Stomach smooth muscle (tissue), 2 donors: ENCODE data around the gene PCDHB7.
"Not testable (repeated sequence)": the region's sequence is repeated elsewhere in the genome, so short reads cannot be mapped to it uniquely, and the experiment has no call there.

Experiments used
- H3K27ac ChIP-seq: one replicate; pipeline ENCODE4 v1.7.0; 2013; ENCODE audit warnings: mild to moderate bottlenecking, low read length, inconsistent platforms
- H3K27me3 ChIP-seq, 2 donors: one replicate each; pipeline ENCODE4 v1.7.0; 2013; ENCODE audit warnings: low read length in 2 of 2; ENCODE audit not compliant: insufficient read depth in 2 of 2, control insufficient read depth in 1 of 2
- H3K36me3 ChIP-seq, 2 donors: one replicate each; pipeline ENCODE4 v1.7.0; 2013; ENCODE audit warnings: low read length in 2 of 2; ENCODE audit not compliant: control insufficient read depth in 2 of 2, insufficient read depth in 2 of 2
- H3K4me1 ChIP-seq: one replicate; pipeline ENCODE4 v1.7.0; 2013; ENCODE audit warnings: low read length; ENCODE audit not compliant: control insufficient read depth, insufficient read depth
- H3K4me3 ChIP-seq, 2 donors: one replicate each; pipeline ENCODE4 v1.7.0; 2013; ENCODE audit warnings: low read length in 2 of 2
- H3K9ac ChIP-seq, 2 donors: one replicate each; pipeline ENCODE4 v1.7.0; 2013; ENCODE audit warnings: low read length in 2 of 2, mild to moderate bottlenecking in 1 of 2
- H3K9me3 ChIP-seq, 2 donors: one replicate each; pipeline ENCODE4 v1.7.0; 2013; ENCODE audit warnings: low read length in 2 of 2; ENCODE audit not compliant: control insufficient read depth in 2 of 2
- donor health status: healthy.
- donor health status: Pancreatic carcinoma.

Gene PCDHB7

GRCh38 chr5:141201126-141201525, 28.7 kb downstream of the PCDHB7 start:
- H3K27me3 ChIP-seq, H3K9ac ChIP-seq, H3K4me3 ChIP-seq, H3K36me3 ChIP-seq, H3K4me1 ChIP-seq, H3K27ac ChIP-seq: not testable (repeated sequence)
- peaks cover 14 to 41% of the 10 kb centered on the region in 2 donors for H3K9me3 ChIP-seq

DNA sequence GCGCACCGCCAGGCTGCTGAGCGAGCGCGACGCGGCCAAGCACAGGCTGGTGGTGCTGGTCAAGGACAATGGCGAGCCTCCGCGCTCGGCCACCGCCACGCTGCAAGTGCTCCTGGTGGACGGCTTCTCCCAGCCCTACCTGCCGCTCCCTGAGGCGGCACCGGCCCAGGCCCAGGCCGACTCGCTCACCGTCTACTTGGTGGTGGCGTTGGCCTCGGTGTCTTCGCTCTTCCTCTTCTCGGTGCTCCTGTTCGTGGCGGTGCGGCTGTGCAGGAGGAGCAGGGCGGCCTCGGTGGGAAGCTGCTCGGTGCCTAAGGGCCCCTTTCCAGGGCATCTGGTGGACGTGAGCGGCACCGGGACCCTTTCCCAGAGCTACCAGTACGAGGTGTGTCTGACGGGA, 29.2 kb downstream of the PCDHB7 start:
- peaks cover 14 to 36% of the 10 kb centered on the region in 2 donors for H3K9me3 ChIP-seq
- not testable (repeated sequence) for H3K27me3 ChIP-seq

GRCh38 chr5:141208478-141208877, 36.0 kb downstream of the PCDHB7 start, which contains the start of gene PCDHB12:
Gene PCDHB12, plus strand, starts transcription at chr5:141208719. Its CDS starts 189 bp downstream, at chr5:141208908.
- peak within 1 kb of the TSS; percentile 24 to 38 for H3K4me3 ChIP-seq
- H3K9me3 ChIP-seq: peaks cover 12 to 16% of the 10 kb centered on the region in 2 donors
- no peak within 1 kb of the TSS for H3K9ac ChIP-seq
- H3K36me3 ChIP-seq: peaks cover 0 to 2% of the 10 kb centered on the region in 2 donors
- no peaks in the 10 kb centered on the region for H3K27me3 ChIP-seq
- no peak within 1 kb of the TSS for H3K27ac ChIP-seq
- no peaks in the 10 kb centered on the region for H3K4me1 ChIP-seq

More for the DNA sequence above, 29.2 kb downstream of the PCDHB7 start:
- not testable (repeated sequence) for H3K9ac ChIP-seq, H3K4me1 ChIP-seq, H3K36me3 ChIP-seq, H3K27ac ChIP-seq, H3K4me3 ChIP-seq

- peaks cover 12 to 21% of the 10 kb centered on the region in 2 donors for H3K9me3 ChIP-seq
- H3K9ac ChIP-seq, H3K4me1 ChIP-seq, H3K27me3 ChIP-seq, H3K36me3 ChIP-seq, H3K4me3 ChIP-seq, H3K27ac ChIP-seq: not testable (repeated sequence)
Observed at GRCh38 chr5:141210281-141210680, 37.8 kb downstream of the PCDHB7 start.

GRCh38 chr5:141210849-141211248, 38.4 kb downstream of the PCDHB7 start:
- not testable (repeated sequence) for H3K36me3 ChIP-seq, H3K4me3 ChIP-seq, H3K27me3 ChIP-seq, H3K4me1 ChIP-seq, H3K27ac ChIP-seq, H3K9ac ChIP-seq
- H3K9me3 ChIP-seq: peaks cover 12 to 21% of the 10 kb centered on the region in 2 donors

DNA sequence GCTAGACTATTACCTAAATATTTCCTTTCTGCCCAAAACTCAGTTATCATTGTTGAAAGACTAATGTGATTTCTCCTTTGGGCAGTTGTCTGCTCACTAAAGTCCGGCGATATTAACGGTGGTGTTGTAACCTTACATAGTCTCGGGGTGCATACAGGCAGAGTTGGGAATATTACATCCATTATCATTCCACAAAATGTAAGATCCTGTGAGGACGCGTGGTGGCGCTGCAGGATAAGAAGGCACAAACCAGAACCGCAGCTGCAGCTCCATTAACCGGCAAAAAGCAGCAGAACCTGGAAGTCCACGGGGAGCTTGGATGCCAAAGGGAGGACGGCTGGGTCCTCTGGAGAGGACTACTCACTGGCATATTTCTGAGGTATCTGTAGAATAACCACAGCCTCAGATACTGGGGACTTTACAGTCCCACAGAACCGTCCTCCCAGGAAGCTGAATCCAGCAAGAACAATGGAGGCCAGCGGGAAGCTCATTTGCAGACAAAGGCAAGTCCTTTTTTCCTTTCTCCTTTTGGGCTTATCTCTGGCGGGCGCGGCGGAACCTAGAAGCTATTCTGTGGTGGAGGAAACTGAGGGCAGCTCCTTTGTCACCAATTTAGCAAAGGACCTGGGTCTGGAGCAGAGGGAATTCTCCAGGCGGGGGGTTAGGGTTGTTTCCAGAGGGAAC, 41.4 kb downstream of the PCDHB7 start, which contains the start of gene PCDHB13:
Gene PCDHB13, plus strand, starts transcription at position 264 of the 684 bp plus-strand sequence. Its CDS starts 205 bp downstream, at position 469.
- H3K4me3 ChIP-seq: peak within 1 kb of the TSS in 1 of 2 donors; percentile 45
- H3K27me3 ChIP-seq, H3K27ac ChIP-seq, H3K9ac ChIP-seq, H3K4me1 ChIP-seq, H3K36me3 ChIP-seq: not testable (repeated sequence)
- peaks cover 18 to 20% of the 10 kb centered on the region in 2 donors for H3K9me3 ChIP-seq

- peaks cover 16 to 17% of the 10 kb centered on the region in 2 donors for H3K9me3 ChIP-seq
- not testable (repeated sequence) for H3K36me3 ChIP-seq, H3K9ac ChIP-seq, H3K27me3 ChIP-seq, H3K4me1 ChIP-seq, H3K27ac ChIP-seq
- H3K4me3 ChIP-seq: peak overlapping the region in 1 of 2 donors; percentile 45
Observed at GRCh38 chr5:141214583-141214982, 42.1 kb downstream of the PCDHB7 start.

DNA sequence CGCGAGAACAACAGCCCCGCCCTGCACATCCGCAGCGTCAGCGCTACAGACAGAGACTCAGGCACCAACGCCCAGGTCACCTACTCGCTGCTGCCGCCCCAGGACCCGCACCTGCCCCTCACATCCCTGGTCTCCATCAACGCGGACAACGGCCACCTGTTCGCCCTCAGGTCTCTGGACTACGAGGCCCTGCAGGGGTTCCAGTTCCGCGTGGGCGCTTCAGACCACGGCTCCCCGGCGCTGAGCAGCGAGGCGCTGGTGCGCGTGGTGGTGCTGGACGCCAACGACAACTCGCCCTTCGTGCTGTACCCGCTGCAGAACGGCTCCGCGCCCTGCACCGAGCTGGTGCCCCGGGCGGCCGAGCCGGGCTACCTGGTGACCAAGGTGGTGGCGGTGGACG, 43.1 kb downstream of the PCDHB7 start:
- H3K9me3 ChIP-seq: peaks cover 9 to 15% of the 10 kb centered on the region in 2 donors
- H3K9ac ChIP-seq, H3K27ac ChIP-seq, H3K4me1 ChIP-seq, H3K36me3 ChIP-seq, H3K4me3 ChIP-seq, H3K27me3 ChIP-seq: not testable (repeated sequence)

GRCh38 chr5:141216035-141216434, 43.6 kb downstream of the PCDHB7 start:
- H3K9me3 ChIP-seq: peaks cover 15 to 18% of the 10 kb centered on the region in 2 donors
- H3K4me1 ChIP-seq, H3K4me3 ChIP-seq, H3K36me3 ChIP-seq, H3K27me3 ChIP-seq, H3K27ac ChIP-seq, H3K9ac ChIP-seq: not testable (repeated sequence)

DNA sequence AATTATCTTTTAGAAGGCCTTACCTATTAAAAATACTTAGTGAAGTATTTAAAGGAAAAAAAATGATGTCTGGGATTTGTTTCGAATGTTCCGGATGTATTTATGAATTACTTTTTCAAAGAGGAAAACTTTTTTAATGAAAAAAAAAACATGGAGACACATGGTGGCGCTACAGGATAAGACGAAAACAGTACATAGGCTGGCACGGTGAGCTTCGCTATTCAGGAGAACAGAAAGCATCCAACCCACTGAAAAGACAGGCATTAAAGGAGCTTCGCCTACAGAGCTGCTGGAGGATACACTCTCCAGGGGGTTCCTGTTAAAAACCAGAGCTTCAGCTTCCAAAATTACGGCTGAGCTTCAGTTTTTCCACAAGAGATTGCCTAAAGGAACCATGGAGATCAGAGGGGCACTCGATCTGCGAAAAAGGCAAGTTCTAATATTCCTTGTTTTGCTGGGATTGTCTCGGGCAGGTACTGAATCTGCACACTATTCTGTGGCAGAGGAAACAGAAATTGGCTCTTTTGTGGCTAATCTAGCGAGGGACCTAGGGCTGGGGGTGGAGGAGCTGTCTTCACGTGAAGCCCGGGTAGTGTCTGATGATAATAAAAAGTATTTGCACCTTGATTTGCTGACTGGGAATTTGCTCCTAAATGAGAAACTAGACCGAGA, 50.8 kb downstream of the PCDHB7 start, which contains the start of gene PCDHB14:
Gene PCDHB14, plus strand, starts transcription at position 232 of the 672 bp plus-strand sequence. Its CDS starts 163 bp downstream, at position 395.
- Histone ChIP-seq H3K9ac (peak within 1 kb of the TSS; percentile 13 to 48), H3K27ac (no peak within 1 kb of the TSS), H3K36me3 (no peaks in the 10 kb centered on the region), H3K4me1 (no peaks in the 10 kb centered on the region), H3K9me3 (peaks cover 20 to 49% of the 10 kb centered on the region in 2 donors), H3K4me3 (peak within 1 kb of the TSS; percentile 61 to 68), H3K27me3 (no peaks in the 10 kb centered on the region)

GRCh38 chr5:141224844-141225243, 52.4 kb downstream of the PCDHB7 start:
- not testable (repeated sequence) for H3K27ac ChIP-seq, H3K27me3 ChIP-seq, H3K4me3 ChIP-seq, H3K9ac ChIP-seq, H3K36me3 ChIP-seq, H3K4me1 ChIP-seq
- H3K9me3 ChIP-seq: peaks cover 20 to 43% of the 10 kb centered on the region in 2 donors
